GM19025 (cell line): ENCODE measurements around the gene SECISBP2L.
A peak's percentile ranks its signal among the peaks of the same experiment; 100 is the strongest.

ENCODE experiments used
- ATAC-seq: cut with Tn5 transposase; IDR thresholded peaks from one replicate; pipeline ENCODE4 v1.9.1; 2021; ENCODE audit warnings: mild to moderate bottlenecking, low read depth, moderate library complexity; ENCODE audit not compliant: unreplicated experiment

Gene SECISBP2L

GRCh38 chr15:48967336-48967735 is 78.9 kb downstream of the SECISBP2L start:
- no peak for ATAC-seq

GRCh38 chr15:48966595-48967301 is 79.5 kb downstream of the SECISBP2L start:
- ATAC-seq: peak; percentile 56

- peak; percentile 55 for ATAC-seq
Measured at GRCh38 chr15:48965972-48966371, 80.3 kb downstream of the SECISBP2L start.

- no peak for ATAC-seq
Measured at GRCh38 chr15:48964898-48965297, 81.3 kb downstream of the SECISBP2L start.

- peak; percentile 38 for ATAC-seq
Measured at GRCh38 chr15:48963524-48964113, 82.6 kb downstream of the SECISBP2L start, which contains the start of gene SHC4. Gene SHC4, minus strand, starts transcription at chr15:48963919. Its CDS starts 904 bp downstream, at chr15:48963015.

GRCh38 chr15:48962662-48963523 is 83.4 kb downstream of the SECISBP2L start:
- no peak for ATAC-seq

GRCh38 chr15:48955967-48956366 is 90.3 kb downstream of the SECISBP2L start:
- no peak for ATAC-seq

- ATAC-seq: no peak
Measured at GRCh38 chr15:48955370-48955769, 90.9 kb downstream of the SECISBP2L start.

GRCh38 chr15:48954538-48954937 is 91.7 kb downstream of the SECISBP2L start:
- no peak for ATAC-seq

GRCh38 chr15:48946840-48947187 is 99.4 kb downstream of the SECISBP2L start:
- ATAC-seq: no peak

GRCh38 chr15:48946074-48946839 is 100.0 kb downstream of the SECISBP2L start:
- no peak for ATAC-seq

GRCh38 chr15:48945386-48945785 is 100.9 kb downstream of the SECISBP2L start:
- no peak for ATAC-seq

- no peak for ATAC-seq
Measured at GRCh38 chr15:48941904-48942303, 104.3 kb downstream of the SECISBP2L start.

- ATAC-seq: peak; percentile 99
Measured at GRCh38 chr15:48940508-48940907, 105.7 kb downstream of the SECISBP2L start.

- ATAC-seq: no peak
Measured at GRCh38 chr15:48939648-48940047, 106.6 kb downstream of the SECISBP2L start.
